Effector memory CD8-positive, alpha-beta T cell (primary cell): ENCODE results near the gene TNNT3.

Experiments used
- ATAC-seq: fragments of 150-1000 bp; cut with Tn5 transposase; replicated peaks from 2 replicates; pipeline ENCODE4 v1.10.0; 2021; ENCODE audit warnings: mild to moderate bottlenecking, moderate library complexity
- DNase-seq, 3 experiments: peaks; one replicate each; pipeline ENCODE4 v3.0.0; 2021
- H3K27ac Mint-ChIP-seq, 2 donors: one replicate each; pipeline ENCODE4 v1.8.0; 2022; ENCODE audit warnings: mild to moderate bottlenecking in 2 of 2, mixed read lengths in 2 of 2, moderate library complexity in 2 of 2
- H3K27me3 Mint-ChIP-seq, 2 donors: one replicate each; pipeline ENCODE4 v1.8.0; 2022; ENCODE audit warnings: mixed read lengths in 2 of 2
- H3K36me3 Mint-ChIP-seq: one replicate; pipeline ENCODE4 v1.8.0; 2022; ENCODE audit warnings: mild to moderate bottlenecking, moderate library complexity, mixed read lengths; ENCODE audit not compliant: insufficient read depth
- H3K4me1 Mint-ChIP-seq, 2 donors: one replicate each; pipeline ENCODE4 v1.8.0; 2022; ENCODE audit warnings: low read depth in 2 of 2, mixed read lengths in 2 of 2
- H3K4me3 Mint-ChIP-seq, 2 donors: one replicate each; pipeline ENCODE4 v1.8.0; 2022; ENCODE audit warnings: mild to moderate bottlenecking in 2 of 2, mixed read lengths in 2 of 2, moderate library complexity in 2 of 2
- H3K9me3 Mint-ChIP-seq, 2 donors: one replicate each; pipeline ENCODE4 v1.8.0; 2022; ENCODE audit warnings: mixed read lengths in 2 of 2

TNNT3 gene

DNA sequence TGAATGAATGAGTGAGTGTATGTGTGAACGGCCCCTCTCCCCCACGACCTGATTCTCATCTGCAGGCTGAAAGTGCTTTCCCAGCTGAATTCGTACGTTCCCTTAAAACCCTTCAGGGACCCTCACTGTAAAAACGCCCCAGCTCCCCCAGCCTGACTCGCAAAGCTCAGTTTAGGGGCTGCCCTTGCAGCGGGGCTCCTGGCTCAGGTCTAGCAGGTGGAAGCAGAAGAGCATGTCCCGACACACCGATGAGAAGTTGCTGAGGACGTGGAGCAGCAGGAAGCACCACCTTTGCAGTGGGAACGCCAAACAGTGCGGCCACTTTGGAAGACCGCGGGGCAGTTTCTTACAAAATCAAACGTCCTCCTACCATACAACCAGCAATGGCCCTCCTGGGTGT, 24.1 kb downstream of the TNNT3 start:
- Mint-ChIP-seq H3K4me1 (peaks cover 4 to 6% of the 10 kb centered on the region in 2 donors), H3K27ac (no peak overlapping the region), H3K9me3 (no peaks in the 10 kb centered on the region), H3K36me3 (peaks cover 3% of the 10 kb centered on the region), H3K27me3 (no peaks in the 10 kb centered on the region), H3K4me3 (no peak overlapping the region)
- DNase-seq, result peak in 1 of 3 experiments; percentile 0
- ATAC-seq, result no peak

DNA sequence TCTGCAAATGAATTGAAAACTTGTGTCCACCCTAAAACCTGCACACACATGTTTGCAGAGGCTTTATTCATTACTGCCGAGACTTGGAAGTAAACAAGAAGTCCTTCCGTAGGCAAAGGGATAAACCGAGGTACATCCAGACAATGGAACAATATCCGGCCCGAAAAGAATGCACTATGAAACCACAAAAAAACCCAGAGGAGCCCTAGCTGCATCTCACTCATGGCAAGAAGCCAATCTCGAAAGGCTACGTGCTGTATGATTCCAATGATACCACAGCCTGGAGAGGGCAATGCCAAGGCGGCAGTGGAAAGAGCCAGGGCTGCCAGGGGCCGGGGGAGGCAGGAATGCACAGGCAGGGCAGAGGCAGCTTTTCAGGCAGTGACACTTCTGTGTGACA, 24.5 kb downstream of the TNNT3 start:
- H3K4me3 Mint-ChIP-seq, result no peak overlapping the region

DNA sequence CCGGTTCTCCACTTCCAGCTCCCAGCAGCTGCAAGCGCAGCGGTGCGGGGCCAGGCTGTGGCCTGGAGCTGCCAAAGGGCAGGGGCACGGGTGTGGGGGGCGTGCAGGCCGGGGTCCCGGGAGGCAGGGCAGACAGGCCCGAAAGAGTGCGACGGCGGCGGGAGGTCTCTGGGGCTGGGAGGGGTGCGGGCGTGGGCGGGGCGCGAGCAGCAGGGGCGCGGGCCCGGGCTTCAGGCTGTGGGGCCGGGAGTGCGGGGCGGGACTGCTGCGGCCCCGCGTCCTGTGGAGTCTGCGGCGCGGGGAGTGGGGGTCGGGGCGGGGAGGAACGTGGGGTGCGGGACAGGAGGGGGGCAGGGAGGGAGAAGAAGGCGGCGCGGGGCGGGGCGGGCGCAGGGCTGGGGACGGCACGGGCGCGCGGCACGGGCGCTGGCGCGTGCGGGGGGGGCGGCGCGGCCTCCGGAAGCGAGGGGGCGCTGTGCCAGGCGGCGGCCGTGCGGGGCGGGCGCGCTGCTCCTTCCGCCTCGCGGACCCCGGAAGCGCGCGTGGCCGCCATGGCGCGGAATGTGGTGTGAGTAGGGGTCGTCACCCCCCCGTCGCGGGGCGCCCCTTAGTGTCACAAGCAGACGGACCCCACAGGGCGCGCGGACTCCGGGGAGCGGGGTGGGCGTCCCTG, 27.4 kb downstream of the TNNT3 start, which contains the start of gene MRPL23:
Gene MRPL23, plus strand, starts transcription at position 521 of the 673 bp plus-strand sequence. Its CDS starts 31 bp downstream, at position 552.
- peak in 1 of 3 experiments; percentile 38 for DNase-seq
- Mint-ChIP-seq H3K4me3 (no peak within 1 kb of the TSS), H3K4me1 (no peaks in the 10 kb centered on the region), H3K9me3 (no peaks in the 10 kb centered on the region), H3K36me3 (peaks cover 3% of the 10 kb centered on the region), H3K27me3 (no peaks in the 10 kb centered on the region), H3K27ac (no peak within 1 kb of the TSS)
- peak; percentile 91 for ATAC-seq

More for the DNA sequence above, 24.5 kb downstream of the TNNT3 start:
- H3K4me1 Mint-ChIP-seq, result peaks cover 2 to 4% of the 10 kb centered on the region in 2 donors
- ATAC-seq, result no peak
- no peaks in the 10 kb centered on the region for H3K9me3 Mint-ChIP-seq
- H3K27me3 Mint-ChIP-seq, result no peaks in the 10 kb centered on the region
- H3K27ac Mint-ChIP-seq, result no peak overlapping the region
- peaks cover 3% of the 10 kb centered on the region for H3K36me3 Mint-ChIP-seq
- peak in 1 of 3 experiments; percentile 0 for DNase-seq

DNA sequence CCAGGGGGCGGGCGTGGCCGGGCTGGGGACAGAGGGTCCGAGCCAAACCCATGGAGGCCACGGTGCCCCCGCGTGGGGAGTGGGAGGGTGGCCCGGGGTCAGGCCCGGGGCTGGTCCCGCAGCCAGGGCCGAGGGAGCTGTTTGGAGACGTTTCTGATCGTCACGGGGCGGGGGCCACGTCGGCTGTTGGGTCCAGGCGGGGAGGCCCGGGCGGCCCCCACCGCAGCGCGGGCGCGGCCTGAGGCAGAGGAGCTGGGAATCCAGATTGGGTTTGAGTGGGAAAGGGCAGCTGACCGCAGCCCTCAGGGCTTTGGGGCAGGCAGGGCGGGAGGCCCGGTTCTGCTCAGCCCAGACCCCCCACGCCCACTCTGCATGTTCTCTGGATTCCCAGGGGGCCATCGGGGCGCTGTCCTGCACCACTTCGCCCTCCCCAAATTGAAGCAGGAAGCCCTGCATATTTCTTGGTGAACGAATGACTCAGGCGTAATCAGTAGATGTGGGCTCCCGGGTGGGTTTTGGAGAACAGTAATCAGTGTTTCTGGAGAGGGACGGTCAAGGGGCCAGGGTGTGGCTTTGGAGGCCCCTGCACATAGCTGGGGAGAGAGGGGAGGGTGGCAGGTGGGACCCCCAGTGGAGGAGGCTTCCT, 28.2 kb downstream of the TNNT3 start:
- DNase-seq (no peak), ATAC-seq (peak; percentile 48)
- no peaks in the 10 kb centered on the region for H3K4me1 Mint-ChIP-seq
- H3K4me3 Mint-ChIP-seq, result no peak overlapping the region
- H3K36me3 Mint-ChIP-seq, result peaks cover 3% of the 10 kb centered on the region
- no peaks in the 10 kb centered on the region for H3K27me3 Mint-ChIP-seq
- H3K9me3 Mint-ChIP-seq, result no peaks in the 10 kb centered on the region
- H3K27ac Mint-ChIP-seq, result no peak overlapping the region

DNA sequence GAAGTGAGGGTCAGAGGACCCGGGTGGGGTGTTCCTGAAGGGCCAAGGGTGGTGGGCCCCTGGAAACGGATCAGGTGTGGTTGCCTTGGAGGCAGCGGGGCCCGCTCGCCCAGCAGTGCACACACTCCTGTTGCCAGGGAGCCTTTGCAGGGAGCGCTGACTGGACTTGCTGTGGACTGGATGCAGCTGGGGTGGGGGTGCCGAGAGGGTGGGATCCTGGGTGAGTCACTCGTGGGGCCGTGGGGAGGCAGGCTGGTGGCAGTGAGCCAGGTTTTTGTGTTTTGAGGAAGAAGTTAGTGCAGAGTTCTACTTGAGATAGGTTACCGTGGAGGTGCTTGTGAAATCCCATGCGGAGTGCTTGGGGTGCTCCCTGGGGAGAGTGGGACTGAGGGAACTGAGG, 28.9 kb downstream of the TNNT3 start:
- DNase-seq (no peak), ATAC-seq (no peak)
- no peaks in the 10 kb centered on the region for H3K9me3 Mint-ChIP-seq
- H3K27me3 Mint-ChIP-seq, result no peaks in the 10 kb centered on the region
- no peak overlapping the region for H3K4me3 Mint-ChIP-seq
- H3K27ac Mint-ChIP-seq, result no peak overlapping the region
- peaks cover 3% of the 10 kb centered on the region for H3K36me3 Mint-ChIP-seq
- no peaks in the 10 kb centered on the region for H3K4me1 Mint-ChIP-seq

DNA sequence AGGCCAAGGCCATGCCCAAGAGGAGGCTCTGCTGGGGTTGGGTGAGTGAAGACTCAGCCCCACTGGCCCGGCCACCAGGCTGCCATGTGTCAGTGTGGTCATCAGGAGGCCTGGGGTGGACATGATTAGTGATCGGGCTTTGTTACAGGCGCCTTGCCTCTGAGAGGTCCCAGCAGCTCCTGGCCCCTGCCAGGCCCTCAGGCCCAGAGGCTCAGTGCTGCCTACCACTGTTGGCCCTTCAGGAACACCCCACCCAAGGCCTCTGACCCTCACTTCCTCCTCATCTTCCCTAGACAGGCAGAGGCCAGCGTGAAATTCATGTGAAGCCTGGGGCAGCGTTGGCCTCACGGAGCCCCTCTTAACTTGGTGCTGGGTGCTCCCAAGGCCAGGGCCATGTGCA, 29.8 kb downstream of the TNNT3 start:
- DNase-seq, result no peak
- H3K4me3 Mint-ChIP-seq, result no peak overlapping the region
- H3K27ac Mint-ChIP-seq, result no peak overlapping the region
- no peaks in the 10 kb centered on the region for H3K36me3 Mint-ChIP-seq
- ATAC-seq, result no peak
- no peaks in the 10 kb centered on the region for H3K9me3 Mint-ChIP-seq
- no peaks in the 10 kb centered on the region for H3K27me3 Mint-ChIP-seq
- no peaks in the 10 kb centered on the region for H3K4me1 Mint-ChIP-seq

DNA sequence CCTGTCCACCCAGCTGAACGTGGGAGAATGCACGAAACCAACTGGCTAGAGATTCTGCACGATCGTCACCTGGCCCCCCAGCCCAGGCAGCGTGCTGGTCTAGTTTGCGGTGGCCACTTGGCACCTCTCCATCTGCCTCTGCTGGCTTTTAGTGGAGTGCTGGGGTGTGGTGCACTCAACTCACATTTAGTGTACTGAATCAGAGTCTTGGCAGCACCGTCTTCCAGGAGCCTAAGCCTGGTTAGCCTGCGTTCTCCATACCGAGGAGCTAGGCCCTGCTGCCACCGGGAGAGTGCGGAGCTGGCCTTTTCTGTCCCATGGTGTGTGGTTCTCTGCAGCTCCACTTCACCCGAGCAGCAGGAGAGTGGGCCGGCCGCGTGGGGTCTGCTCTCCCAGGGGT, 30.4 kb downstream of the TNNT3 start:
- Mint-ChIP-seq H3K27me3 (no peaks in the 10 kb centered on the region), H3K36me3 (no peaks in the 10 kb centered on the region), H3K4me3 (no peak overlapping the region), H3K4me1 (no peaks in the 10 kb centered on the region), H3K27ac (no peak overlapping the region), H3K9me3 (no peaks in the 10 kb centered on the region)
- DNase-seq, result no peak
- ATAC-seq, result no peak

DNA sequence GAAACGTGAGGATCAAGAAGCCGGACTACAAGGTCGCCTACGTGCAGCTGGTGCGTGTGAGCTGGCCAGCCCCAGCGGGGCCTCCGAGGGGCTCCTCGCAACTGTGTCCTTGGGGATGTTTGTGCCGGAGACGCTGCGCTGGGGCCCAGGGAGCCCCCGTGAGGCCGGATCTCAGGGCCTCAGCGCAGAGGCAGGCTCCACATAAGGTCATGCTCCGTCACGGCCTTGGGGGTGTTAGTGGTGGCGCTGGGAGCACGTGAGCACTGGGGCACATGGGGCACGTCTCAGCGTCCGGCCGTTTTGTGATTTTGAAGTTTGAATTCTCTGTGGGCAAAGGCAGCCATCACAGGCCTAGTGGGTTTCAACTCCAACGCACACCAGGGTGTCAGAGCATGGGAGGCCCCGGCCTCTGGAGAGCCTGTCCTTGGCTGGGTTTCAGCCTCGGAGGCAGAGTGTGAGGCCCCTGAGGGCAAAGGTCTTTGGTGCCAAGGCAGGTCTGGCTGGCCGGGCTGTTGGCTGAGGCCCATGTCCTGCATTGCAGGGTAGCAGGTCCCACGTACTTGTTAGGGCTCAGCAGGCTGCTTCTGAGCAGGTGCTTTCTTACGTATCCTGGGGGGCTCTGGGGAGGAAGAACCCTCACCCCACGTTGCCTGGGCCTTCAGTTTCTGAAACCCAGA, 33.4 kb downstream of the TNNT3 start:
- Mint-ChIP-seq H3K4me3 (no peak overlapping the region), H3K27ac (no peak overlapping the region), H3K9me3 (no peaks in the 10 kb centered on the region), H3K4me1 (no peaks in the 10 kb centered on the region), H3K27me3 (no peaks in the 10 kb centered on the region), H3K36me3 (no peaks in the 10 kb centered on the region)
- ATAC-seq (no peak), DNase-seq (no peak)

DNA sequence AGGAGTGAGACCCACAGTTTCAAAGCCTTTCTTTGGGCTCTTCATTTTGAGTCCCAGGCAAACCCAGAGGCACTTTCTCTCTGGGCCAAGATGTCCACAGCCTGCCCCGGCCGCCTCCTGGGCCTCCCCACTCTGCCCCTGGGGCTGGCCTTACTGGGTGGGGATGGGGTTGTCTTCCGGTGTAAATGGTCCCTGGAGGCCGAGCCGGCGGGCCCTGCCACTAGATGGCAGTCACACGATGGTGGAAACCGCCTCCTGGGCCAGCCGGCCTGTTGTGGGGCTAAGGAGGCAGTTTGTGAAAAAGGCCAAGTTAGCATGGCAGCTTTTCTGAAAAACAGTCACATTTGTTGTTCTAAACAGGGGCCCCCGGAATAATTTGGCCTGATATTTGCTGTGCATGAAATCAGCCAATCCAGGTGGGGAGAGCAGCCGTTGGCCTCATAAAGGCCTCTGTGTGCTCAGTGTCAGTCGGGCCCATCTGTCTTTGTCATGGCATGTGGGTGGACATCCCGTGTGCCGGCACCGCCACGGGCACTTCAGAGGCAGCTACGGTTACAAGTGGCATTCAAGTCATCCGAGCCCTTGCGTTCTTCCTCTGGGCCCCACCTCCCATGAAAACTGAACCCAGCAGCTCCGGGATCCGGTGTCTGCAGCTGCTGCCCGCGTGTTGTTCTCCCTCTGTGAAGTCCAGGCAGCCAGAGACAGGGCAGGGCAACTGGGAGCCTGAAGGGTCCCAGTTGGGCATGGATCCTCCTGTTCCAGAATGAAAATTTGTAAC, 34.2 kb downstream of the TNNT3 start:
- Mint-ChIP-seq H3K9me3 (no peaks in the 10 kb centered on the region), H3K4me3 (no peak overlapping the region), H3K27me3 (no peaks in the 10 kb centered on the region), H3K27ac (no peak overlapping the region), H3K36me3 (no peaks in the 10 kb centered on the region), H3K4me1 (no peaks in the 10 kb centered on the region)
- DNase-seq, result peak in 1 of 3 experiments; percentile 22
- peak; percentile 60 for ATAC-seq

DNA sequence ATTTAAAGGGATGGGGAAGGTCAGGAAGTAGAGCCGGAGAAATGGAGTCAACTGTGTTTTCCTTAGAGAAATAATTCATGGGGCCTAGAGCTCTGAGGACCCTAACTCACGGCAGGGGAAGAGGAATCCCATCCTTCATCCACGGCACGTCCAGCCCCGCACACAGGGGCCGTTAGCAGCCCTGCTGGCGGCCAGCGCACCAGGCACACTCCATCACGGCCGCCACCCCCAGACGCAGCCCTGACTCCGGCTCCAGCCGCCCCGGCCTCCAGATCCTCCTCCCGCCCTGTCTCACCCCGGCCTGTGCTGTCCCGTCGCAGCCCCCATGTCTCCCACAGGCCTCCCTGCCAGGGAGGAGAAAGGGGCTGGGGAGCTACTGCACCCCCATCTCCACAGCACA, 38.9 kb downstream of the TNNT3 start:
- Mint-ChIP-seq H3K36me3 (no peaks in the 10 kb centered on the region), H3K27me3 (no peaks in the 10 kb centered on the region), H3K9me3 (no peaks in the 10 kb centered on the region), H3K4me1 (no peaks in the 10 kb centered on the region), H3K27ac (no peak overlapping the region), H3K4me3 (no peak overlapping the region)
- DNase-seq (no peak), ATAC-seq (no peak)

DNA sequence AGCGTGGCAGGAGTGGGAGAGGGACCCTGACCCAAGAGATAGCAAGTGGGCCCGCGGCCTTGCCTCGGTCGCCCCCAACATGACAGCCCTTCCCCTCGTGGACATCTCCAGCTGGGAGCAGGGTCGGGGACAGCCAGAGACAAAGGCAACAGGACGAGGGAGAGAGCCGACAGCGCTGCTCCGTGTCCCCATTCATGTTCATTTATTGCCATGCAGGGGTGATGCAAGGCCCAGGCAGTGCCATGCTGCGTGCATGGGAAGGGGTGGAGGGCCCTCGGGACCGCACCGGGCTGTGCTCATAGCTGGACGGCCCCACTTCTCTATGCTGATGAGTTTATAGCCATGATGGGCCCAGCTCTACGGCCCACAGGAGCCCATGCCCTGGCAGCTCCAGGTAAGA, 40.3 kb downstream of the TNNT3 start:
- no peak overlapping the region for H3K27ac Mint-ChIP-seq
- H3K4me3 Mint-ChIP-seq, result no peak overlapping the region
- H3K9me3 Mint-ChIP-seq, result no peaks in the 10 kb centered on the region
- H3K27me3 Mint-ChIP-seq, result no peaks in the 10 kb centered on the region
- no peaks in the 10 kb centered on the region for H3K4me1 Mint-ChIP-seq
- H3K36me3 Mint-ChIP-seq, result no peaks in the 10 kb centered on the region
- DNase-seq, result no peak
- ATAC-seq, result no peak

DNA sequence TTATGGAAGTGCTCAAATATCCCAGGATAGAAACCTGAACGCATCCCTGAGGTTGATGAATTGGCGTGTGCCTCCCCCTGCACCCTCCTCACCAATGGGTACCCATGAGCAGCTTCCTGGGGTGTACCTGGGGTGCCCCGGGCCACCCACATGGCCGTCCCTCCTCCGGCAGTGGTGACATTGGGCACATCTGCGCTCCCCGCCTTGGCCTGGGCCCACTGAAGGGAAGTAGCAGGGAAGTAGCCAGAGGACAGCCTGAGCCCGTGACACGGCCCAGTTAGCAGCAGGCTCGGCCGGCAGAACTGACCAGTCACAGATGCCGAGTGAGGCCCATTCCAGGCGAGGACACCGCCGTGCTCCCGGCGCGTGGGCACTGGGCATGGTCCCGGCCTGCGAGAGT, 44.4 kb downstream of the TNNT3 start:
- DNase-seq (no peak), ATAC-seq (no peak)
- Mint-ChIP-seq H3K4me1 (no peaks in the 10 kb centered on the region), H3K9me3 (no peaks in the 10 kb centered on the region), H3K27ac (no peak overlapping the region), H3K36me3 (no peaks in the 10 kb centered on the region), H3K27me3 (no peaks in the 10 kb centered on the region), H3K4me3 (no peak overlapping the region)

DNA sequence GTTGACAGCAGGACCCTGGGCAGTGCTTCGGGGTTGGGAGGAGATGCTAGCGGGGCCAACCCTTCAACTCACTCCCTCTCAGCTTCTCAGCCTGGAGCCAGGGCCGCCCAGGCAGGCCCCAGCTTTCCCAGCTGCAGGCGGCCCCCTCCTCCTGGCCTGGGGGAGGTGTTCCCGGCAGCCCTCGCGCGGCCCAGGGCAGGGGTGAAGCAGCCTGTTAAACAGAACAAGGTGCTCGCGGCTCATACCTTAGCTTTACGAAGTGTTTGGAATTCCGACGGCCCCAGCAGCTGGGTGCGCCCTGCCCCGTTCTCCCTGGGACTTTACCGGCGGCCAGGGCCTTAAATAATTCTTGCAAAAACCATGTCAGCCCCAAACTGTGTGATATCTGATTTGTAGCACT, 44.8 kb downstream of the TNNT3 start:
- DNase-seq (no peak), ATAC-seq (no peak)
- no peaks in the 10 kb centered on the region for H3K36me3 Mint-ChIP-seq
- no peaks in the 10 kb centered on the region for H3K4me1 Mint-ChIP-seq
- H3K27ac Mint-ChIP-seq, result no peak overlapping the region
- no peaks in the 10 kb centered on the region for H3K27me3 Mint-ChIP-seq
- no peaks in the 10 kb centered on the region for H3K9me3 Mint-ChIP-seq
- no peak overlapping the region for H3K4me3 Mint-ChIP-seq
